Endothelial cell of umbilical vein (primary cell): ENCODE results near the gene ARHGAP15.

Experiments
- POLR2A ChIP-seq: IDR thresholded peaks from 2 replicates; pipeline ENCODE4 v1.6.1; 2012; ENCODE audit warnings: low read depth, mild to moderate bottlenecking, control low read depth, low read length
- POLR2AphosphoS5 ChIP-seq: IDR thresholded peaks from 2 replicates; pipeline ENCODE4 v1.6.1; 2012; ENCODE audit warnings: low read depth, mild to moderate bottlenecking, control low read depth, low read length, moderate library complexity; ENCODE audit not compliant: insufficient read depth
- TF ChIP-seq, protein P1 (sequence below), 2 donors: IDR thresholded peaks; 1 replicate in 1 of 2; 2 replicates in 1 of 2; pipeline ENCODE4 v1.5.1; 2011; ENCODE audit warnings: low read length in 2 of 2, mild to moderate bottlenecking in 2 of 2, moderate library complexity in 2 of 2, control low read depth in 1 of 2, inconsistent platforms in 1 of 2, low read depth in 1 of 2; ENCODE audit not compliant: insufficient read depth in 1 of 2; ENCODE audit errors: extremely low read depth in 1 of 2

GRCh38 chr2:143640826-143641225 lies 511.6 kb downstream of the ARHGAP15 start:
- TF ChIP-seq, protein P1, sequence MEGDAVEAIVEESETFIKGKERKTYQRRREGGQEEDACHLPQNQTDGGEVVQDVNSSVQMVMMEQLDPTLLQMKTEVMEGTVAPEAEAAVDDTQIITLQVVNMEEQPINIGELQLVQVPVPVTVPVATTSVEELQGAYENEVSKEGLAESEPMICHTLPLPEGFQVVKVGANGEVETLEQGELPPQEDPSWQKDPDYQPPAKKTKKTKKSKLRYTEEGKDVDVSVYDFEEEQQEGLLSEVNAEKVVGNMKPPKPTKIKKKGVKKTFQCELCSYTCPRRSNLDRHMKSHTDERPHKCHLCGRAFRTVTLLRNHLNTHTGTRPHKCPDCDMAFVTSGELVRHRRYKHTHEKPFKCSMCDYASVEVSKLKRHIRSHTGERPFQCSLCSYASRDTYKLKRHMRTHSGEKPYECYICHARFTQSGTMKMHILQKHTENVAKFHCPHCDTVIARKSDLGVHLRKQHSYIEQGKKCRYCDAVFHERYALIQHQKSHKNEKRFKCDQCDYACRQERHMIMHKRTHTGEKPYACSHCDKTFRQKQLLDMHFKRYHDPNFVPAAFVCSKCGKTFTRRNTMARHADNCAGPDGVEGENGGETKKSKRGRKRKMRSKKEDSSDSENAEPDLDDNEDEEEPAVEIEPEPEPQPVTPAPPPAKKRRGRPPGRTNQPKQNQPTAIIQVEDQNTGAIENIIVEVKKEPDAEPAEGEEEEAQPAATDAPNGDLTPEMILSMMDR (IDR thresholded peaks at IDR 0.05; ENCODE audit: extremely low read depth in 1 of 2, insufficient read depth in 1 of 2, low read depth in 1 of 2, low read length in 2 of 2) = no peak
- TF ChIP-seq POLR2AphosphoS5 (no peak), POLR2A (no peak)
